Trophoblast cell (in vitro differentiated cells and primary cell): ENCODE measurements around the gene INVS.

Experiments used
- DNase-seq, 2 donors: peaks; one replicate each; pipeline ENCODE4 v3.0.0-alpha.2; 2016
- H2AFZ ChIP-seq: 2 replicates; pipeline ENCODE4 v1.6.1; 2013; ENCODE audit warnings: low read length, moderate library complexity, mild to moderate bottlenecking; ENCODE audit not compliant: insufficient read depth, poor library complexity
- H2AK5ac ChIP-seq: 2 replicates; pipeline ENCODE4 v1.6.1; 2013; ENCODE audit warnings: mild to moderate bottlenecking, low read length
- H2BK120ac ChIP-seq: 2 replicates; pipeline ENCODE4 v1.6.1; 2013; ENCODE audit warnings: low read length, mild to moderate bottlenecking, moderate library complexity; ENCODE audit not compliant: insufficient read depth, poor library complexity
- H2BK12ac ChIP-seq: 2 replicates; pipeline ENCODE4 v1.6.1; 2013; ENCODE audit warnings: mild to moderate bottlenecking, low read length, moderate library complexity
- H2BK5ac ChIP-seq: 2 replicates; pipeline ENCODE4 v1.6.1; 2013; ENCODE audit warnings: low read length, low read depth, moderate library complexity, mild to moderate bottlenecking; ENCODE audit not compliant: poor library complexity
- H3K14ac ChIP-seq: 2 replicates; pipeline ENCODE4 v1.6.1; 2013; ENCODE audit warnings: mild to moderate bottlenecking, low read length
- H3K18ac ChIP-seq: 2 replicates; pipeline ENCODE4 v1.6.1; 2013; ENCODE audit warnings: mild to moderate bottlenecking, low read length
- H3K23ac ChIP-seq: 2 replicates; pipeline ENCODE4 v1.6.1; 2013; ENCODE audit warnings: low read length
- H3K27ac ChIP-seq: 2 replicates; pipeline ENCODE4 v1.5.1; 2013; ENCODE audit warnings: low read depth, mild to moderate bottlenecking, inconsistent platforms, low read length, moderate library complexity
- H3K27me3 ChIP-seq: 2 replicates; pipeline ENCODE4 v1.6.1; 2013; ENCODE audit warnings: inconsistent platforms, mild to moderate bottlenecking, low read length, moderate library complexity; ENCODE audit not compliant: insufficient read depth
- H3K36me3 ChIP-seq, 2 experiments: 1 replicate in 1 of 2; 2 replicates in 1 of 2; pipeline ENCODE4 v1.6.1; 2013; ENCODE audit warnings: low read length in 2 of 2, mild to moderate bottlenecking in 2 of 2, moderate library complexity in 1 of 2; ENCODE audit not compliant: insufficient read depth in 2 of 2, control insufficient read depth in 1 of 2
- H3K4ac ChIP-seq: 2 replicates; pipeline ENCODE4 v1.6.1; 2013; ENCODE audit warnings: low read depth, mild to moderate bottlenecking, low read length, moderate library complexity
- H3K4me1 ChIP-seq, 2 experiments: 1 replicate in 1 of 2; 2 replicates in 1 of 2; pipeline ENCODE4 v1.6.1; 2013; ENCODE audit warnings: low read length in 2 of 2, mild to moderate bottlenecking in 2 of 2, moderate library complexity in 1 of 2; ENCODE audit not compliant: insufficient read depth in 2 of 2, control insufficient read depth in 1 of 2
- H3K4me2 ChIP-seq: 2 replicates; pipeline ENCODE4 v1.6.1; 2013; ENCODE audit warnings: inconsistent platforms, mild to moderate bottlenecking, low read length, moderate library complexity
- H3K4me3 ChIP-seq: 2 replicates; pipeline ENCODE4 v1.5.1; 2013; ENCODE audit warnings: mild to moderate bottlenecking, low read depth, low read length, inconsistent platforms
- H3K79me1 ChIP-seq: one replicate; pipeline ENCODE4 v1.6.1; 2013; ENCODE audit warnings: low read length
- H3K79me2 ChIP-seq: 2 replicates; pipeline ENCODE4 v1.6.1; 2013; ENCODE audit warnings: low read length, mild to moderate bottlenecking; ENCODE audit not compliant: control insufficient read depth, insufficient read depth, poor library complexity
- H3K9ac ChIP-seq: 2 replicates; pipeline ENCODE4 v1.6.1; 2013; ENCODE audit warnings: mild to moderate bottlenecking, low read length
- H3K9me3 ChIP-seq: 2 replicates; pipeline ENCODE4 v1.6.1; 2013; ENCODE audit warnings: low read depth, mild to moderate bottlenecking, control low read depth, inconsistent platforms, low read length; ENCODE audit not compliant: insufficient read depth
- H4K12ac ChIP-seq: 2 replicates; pipeline ENCODE4 v1.6.1; 2013; ENCODE audit warnings: low read depth, mild to moderate bottlenecking, low read length, moderate library complexity
- H4K8ac ChIP-seq: 2 replicates; pipeline ENCODE4 v1.6.1; 2013; ENCODE audit warnings: low read depth, mild to moderate bottlenecking, low read length, moderate library complexity
- H4K91ac ChIP-seq: one replicate; pipeline ENCODE4 v1.6.1; 2013; ENCODE audit warnings: low read depth, mild to moderate bottlenecking, low read length, moderate library complexity
- WGBS: extraction: QIAGEN DNeasy Blood & Tissue Kit; methylation state at CpG from one replicate; pipeline ENCODE4 v1.1.7; 2013; ENCODE audit warnings: missing lambda C conversion rate; ENCODE audit not compliant: insufficient read length, insufficient coverage; ENCODE audit errors: extremely low coverage; 5-methylcytosine and 5-hydroxymethylcytosine counted together

INVS gene

GRCh38 chr9:100287186-100287585 is 188.1 kb downstream of the INVS start:
- no CpG with 5 or more reads among the region's 5 CpGs for WGBS

GRCh38 chr9:100290714-100291113 is 191.7 kb downstream of the INVS start:
- Histone ChIP-seq H3K4me3 (no peak overlapping the region), H3K9ac (no peak overlapping the region), H3K4me2 (no peak overlapping the region)

More at GRCh38 chr9:100287186-100287585, 188.1 kb downstream of the INVS start:
- H4K91ac ChIP-seq = no peak overlapping the region
- H3K4me3 ChIP-seq = no peak overlapping the region
- H3K4me2 ChIP-seq = no peak overlapping the region
- H2BK5ac ChIP-seq = no peak overlapping the region
- no peak overlapping the region for H4K12ac ChIP-seq
- H3K9ac ChIP-seq = no peak overlapping the region
- no peak overlapping the region for H3K4ac ChIP-seq
- H3K27ac ChIP-seq = no peak overlapping the region
- no peaks in the 10 kb centered on the region for H3K9me3 ChIP-seq
- H3K23ac ChIP-seq = no peak overlapping the region
- H3K79me1 ChIP-seq = no peaks in the 10 kb centered on the region
- no peak overlapping the region for H3K18ac ChIP-seq
- DNase-seq = peak; percentile 52 to 76
- H3K14ac ChIP-seq = no peak overlapping the region
- H3K79me2 ChIP-seq = no peaks in the 10 kb centered on the region
- no peak overlapping the region for H2BK12ac ChIP-seq
- no peaks in the 10 kb centered on the region for H3K27me3 ChIP-seq
- peaks cover under 1 to 10% of the 10 kb centered on the region in 2 experiments for H3K36me3 ChIP-seq
- H2BK120ac ChIP-seq = no peak overlapping the region
- H2AK5ac ChIP-seq = no peak overlapping the region
- peaks cover under 1 to 4% of the 10 kb centered on the region in 2 experiments for H3K4me1 ChIP-seq
- no peak overlapping the region for H2AFZ ChIP-seq
- H4K8ac ChIP-seq = no peak overlapping the region

GRCh38 chr9:100292414-100292813 is 193.4 kb downstream of the INVS start:
- H3K18ac ChIP-seq = no peak overlapping the region

More at GRCh38 chr9:100290714-100291113, 191.7 kb downstream of the INVS start:
- no peak overlapping the region for H2AFZ ChIP-seq
- no peak overlapping the region for H3K27ac ChIP-seq
- no peak overlapping the region for H4K8ac ChIP-seq
- no peaks in the 10 kb centered on the region for H3K4me1 ChIP-seq
- H3K9me3 ChIP-seq = no peaks in the 10 kb centered on the region
- H3K79me2 ChIP-seq = no peaks in the 10 kb centered on the region
- no peak overlapping the region for H2BK120ac ChIP-seq
- H3K36me3 ChIP-seq = peaks cover 12 to 27% of the 10 kb centered on the region in 2 experiments
- H2AK5ac ChIP-seq = no peak overlapping the region
- no peak overlapping the region for H3K14ac ChIP-seq
- H2BK12ac ChIP-seq = no peak overlapping the region
- no peak overlapping the region for H2BK5ac ChIP-seq
- H3K27me3 ChIP-seq = no peaks in the 10 kb centered on the region
- H4K12ac ChIP-seq = no peak overlapping the region
- H3K23ac ChIP-seq = no peak overlapping the region
- H3K18ac ChIP-seq = no peak overlapping the region
- WGBS = no CpG with 5 or more reads among the region's 4 CpGs
- H3K79me1 ChIP-seq = no peaks in the 10 kb centered on the region
- no peak overlapping the region for H3K4ac ChIP-seq
- H4K91ac ChIP-seq = no peak overlapping the region
- no peak for DNase-seq

GRCh38 chr9:100294341-100294740 is 195.3 kb downstream of the INVS start:
- H4K12ac ChIP-seq = no peak overlapping the region
- no peak overlapping the region for H3K4ac ChIP-seq
- H3K4me2 ChIP-seq = no peak overlapping the region
- WGBS = no CpG with 5 or more reads among the region's 3 CpGs
- H3K4me3 ChIP-seq = no peak overlapping the region
- H4K8ac ChIP-seq = no peak overlapping the region
- no peak overlapping the region for H2AFZ ChIP-seq
- no peaks in the 10 kb centered on the region for H3K79me2 ChIP-seq
- H4K91ac ChIP-seq = no peak overlapping the region
- H3K4me1 ChIP-seq = no peaks in the 10 kb centered on the region
- no peak for DNase-seq
- H3K79me1 ChIP-seq = no peaks in the 10 kb centered on the region
- H3K9me3 ChIP-seq = no peaks in the 10 kb centered on the region
- H3K14ac ChIP-seq = no peak overlapping the region
- H3K18ac ChIP-seq = no peak overlapping the region
- peaks cover 16 to 39% of the 10 kb centered on the region in 2 experiments for H3K36me3 ChIP-seq
- no peak overlapping the region for H3K27ac ChIP-seq
- H2AK5ac ChIP-seq = no peak overlapping the region
- no peak overlapping the region for H2BK5ac ChIP-seq
- no peaks in the 10 kb centered on the region for H3K27me3 ChIP-seq
- H2BK120ac ChIP-seq = no peak overlapping the region
- no peak overlapping the region for H2BK12ac ChIP-seq
- no peak overlapping the region for H3K23ac ChIP-seq
- no peak overlapping the region for H3K9ac ChIP-seq

More at GRCh38 chr9:100292414-100292813, 193.4 kb downstream of the INVS start:
- no peak overlapping the region for H3K23ac ChIP-seq
- H3K9me3 ChIP-seq = no peaks in the 10 kb centered on the region
- no peak for DNase-seq
- no peak overlapping the region for H3K9ac ChIP-seq
- H3K36me3 ChIP-seq = peaks cover 12 to 30% of the 10 kb centered on the region in 2 experiments
- H3K4me3 ChIP-seq = no peak overlapping the region
- no peak overlapping the region for H4K12ac ChIP-seq
- H4K8ac ChIP-seq = no peak overlapping the region
- no peak overlapping the region for H4K91ac ChIP-seq
- no peaks in the 10 kb centered on the region for H3K79me2 ChIP-seq
- WGBS = no CpG with 5 or more reads among the region's 13 CpGs
- H2BK12ac ChIP-seq = no peak overlapping the region
- no peak overlapping the region for H2BK120ac ChIP-seq
- H2AFZ ChIP-seq = no peak overlapping the region
- H3K79me1 ChIP-seq = no peaks in the 10 kb centered on the region
- no peak overlapping the region for H2AK5ac ChIP-seq
- no peak overlapping the region for H3K14ac ChIP-seq
- H2BK5ac ChIP-seq = no peak overlapping the region
- no peaks in the 10 kb centered on the region for H3K27me3 ChIP-seq
- H3K4me2 ChIP-seq = no peak overlapping the region
- H3K4me1 ChIP-seq = no peaks in the 10 kb centered on the region
- no peak overlapping the region for H3K27ac ChIP-seq
- H3K4ac ChIP-seq = no peak overlapping the region
